HS-5 (cell line): Measurements from ENCODE around the gene IGLL1.
"Not testable (repeated sequence)": the region's sequence is repeated elsewhere in the genome, so short reads cannot be mapped to it uniquely, and the experiment has no call there.

Experiments used
- DNase-seq: peaks from one replicate; pipeline ENCODE4 v3.0.0-alpha.2; 2012; ENCODE audit warnings: low read depth

The IGLL1 gene

GRCh38 chr22:23579870-23580575 lies at the start of gene IGLL1:
IGLL1 (minus strand) TSS chr22:23580290; CDS start chr22:23580190, 100 bp downstream.
- no peak for DNase-seq

DNA sequence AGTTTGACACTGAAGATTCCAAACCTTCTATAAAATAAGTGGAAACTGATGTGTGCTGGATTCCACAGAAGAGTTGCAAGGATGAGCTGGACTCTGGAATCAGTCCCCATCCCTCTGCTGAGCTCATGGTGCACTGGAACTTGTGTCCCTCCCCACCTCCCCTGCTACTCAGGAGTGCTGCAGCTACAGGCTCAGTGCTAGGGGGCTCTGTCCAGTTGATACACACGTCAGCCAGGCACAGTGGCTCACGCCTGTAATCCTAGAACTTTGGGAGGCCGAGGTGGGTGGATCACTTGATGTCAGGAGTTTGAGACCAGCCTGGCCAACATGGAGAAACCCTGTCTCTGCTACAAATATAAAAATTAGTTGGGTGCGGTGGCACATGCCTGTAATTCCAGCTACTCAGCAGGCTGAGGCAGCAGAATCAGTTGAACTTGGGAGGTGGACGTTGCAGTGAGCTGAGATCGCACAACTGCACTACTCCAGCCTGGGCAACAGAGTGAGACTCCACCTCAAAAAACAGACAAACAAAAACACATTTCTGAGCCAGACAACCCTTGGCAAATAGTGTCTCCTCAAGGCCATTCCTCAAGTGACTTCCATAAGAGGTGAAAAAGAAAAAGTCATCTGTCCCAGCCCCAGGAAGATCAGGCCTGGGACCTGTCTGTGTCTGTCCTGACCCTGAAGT lies 48.1 kb upstream of the IGLL1 start:
- DNase-seq: not testable (repeated sequence)

DNA sequence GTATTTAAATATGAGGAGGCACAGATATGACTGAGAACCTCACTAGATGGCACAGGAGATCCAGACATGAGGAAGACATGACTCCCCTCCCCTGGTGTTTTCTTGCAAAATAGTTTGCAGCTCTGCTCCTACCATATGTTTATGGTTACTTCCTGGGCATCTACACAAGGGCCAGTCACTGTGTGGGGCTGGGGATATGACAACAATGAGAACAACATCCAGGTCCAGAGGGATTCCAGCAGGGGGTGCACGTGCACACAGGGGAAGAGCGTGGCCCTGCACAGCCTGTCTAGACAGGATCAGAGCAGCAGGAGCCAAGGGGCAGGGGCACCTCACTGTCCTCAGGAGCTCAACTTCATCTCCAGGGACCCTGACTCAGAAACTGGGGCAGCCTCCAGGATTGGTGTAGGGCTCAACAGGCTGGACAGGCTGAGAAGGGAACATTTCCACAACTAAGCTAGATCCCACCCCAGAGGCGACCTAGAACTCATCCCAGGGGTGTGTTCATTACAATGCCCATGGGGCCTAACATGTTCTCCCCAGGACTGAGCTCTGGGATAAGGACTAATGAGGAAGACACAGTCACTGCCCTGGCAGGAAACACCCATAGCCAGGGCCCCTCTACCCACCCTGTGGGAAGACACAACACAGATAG lies 47.4 kb upstream of the IGLL1 start:
- peak; percentile 18 for DNase-seq

DNA sequence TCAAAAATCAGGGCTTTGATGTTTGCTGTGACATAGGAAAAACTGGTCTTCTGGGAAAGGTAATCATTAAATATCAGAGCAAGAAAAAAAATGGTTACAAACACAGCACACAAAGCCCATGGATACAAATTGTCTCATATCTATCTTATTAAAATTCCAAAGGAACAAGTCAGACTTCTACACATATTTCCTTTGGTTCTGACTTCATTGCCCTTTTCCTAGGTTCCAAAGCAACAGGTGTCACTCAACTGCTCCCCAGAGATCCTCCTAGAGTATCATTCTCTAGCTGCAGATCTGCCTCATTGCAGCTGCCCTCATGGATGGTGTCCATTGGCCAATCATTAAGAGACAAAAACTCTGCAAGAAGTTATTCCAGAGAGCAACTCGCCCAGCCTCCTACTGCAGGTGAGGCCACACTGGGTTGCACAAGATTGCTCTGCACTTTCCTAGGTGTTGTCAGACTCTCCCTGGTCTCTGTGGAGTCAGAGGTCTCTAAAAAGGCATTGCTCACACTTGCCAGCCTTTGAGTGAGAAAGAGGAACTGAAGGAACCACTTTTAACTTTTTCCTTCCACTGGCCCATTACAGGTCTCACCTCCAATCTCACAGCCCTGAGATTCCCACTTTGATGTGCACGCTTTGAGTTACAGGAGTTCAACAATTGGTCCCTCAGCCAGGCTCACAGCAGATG lies 46.3 kb upstream of the IGLL1 start:
- no peak for DNase-seq

DNA sequence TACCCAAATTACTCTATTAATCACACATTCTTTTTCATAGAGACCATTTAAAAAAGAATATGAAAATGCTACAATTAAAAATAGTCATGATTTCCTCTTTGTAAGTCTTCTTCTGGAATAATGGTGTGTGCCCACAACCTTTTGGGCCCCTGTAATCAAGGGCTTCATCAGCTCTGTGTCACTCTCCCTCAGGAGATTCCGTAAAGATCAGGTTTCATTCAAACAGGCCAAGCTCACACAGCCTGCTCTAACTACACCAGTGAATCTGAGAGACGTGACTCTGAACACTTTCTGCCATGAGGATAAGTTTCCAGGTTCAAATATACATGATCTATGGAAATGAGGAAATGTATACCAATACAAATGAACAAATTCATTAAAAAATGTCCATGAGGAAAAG lies 42.5 kb upstream of the IGLL1 start:
- DNase-seq: no peak

DNA sequence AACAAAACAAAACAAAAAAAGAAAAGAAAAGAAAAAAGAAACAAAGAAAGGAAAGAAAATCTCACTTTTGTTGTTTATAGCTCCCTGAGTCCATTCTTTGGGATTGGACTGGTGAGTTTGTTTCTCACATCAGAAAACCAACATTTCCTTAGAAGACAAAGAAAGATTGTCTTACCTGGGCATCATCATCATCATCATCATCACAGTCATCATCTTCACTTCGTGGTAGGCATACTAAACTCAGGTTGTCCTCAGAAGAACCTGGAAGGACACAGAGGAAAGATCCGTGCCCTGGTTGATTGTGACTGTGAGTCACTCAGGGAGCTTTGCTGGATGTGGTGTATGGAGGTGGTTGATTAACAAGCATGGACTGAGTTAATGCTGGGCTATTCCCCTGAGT lies 41.8 kb upstream of the IGLL1 start:
- not testable (repeated sequence) for DNase-seq

GRCh38 chr22:23621082-23621780 lies 41.1 kb upstream of the IGLL1 start:
- DNase-seq: no peak

GRCh38 chr22:23613193-23613972 lies 33.3 kb upstream of the IGLL1 start:
- no peak for DNase-seq

DNA sequence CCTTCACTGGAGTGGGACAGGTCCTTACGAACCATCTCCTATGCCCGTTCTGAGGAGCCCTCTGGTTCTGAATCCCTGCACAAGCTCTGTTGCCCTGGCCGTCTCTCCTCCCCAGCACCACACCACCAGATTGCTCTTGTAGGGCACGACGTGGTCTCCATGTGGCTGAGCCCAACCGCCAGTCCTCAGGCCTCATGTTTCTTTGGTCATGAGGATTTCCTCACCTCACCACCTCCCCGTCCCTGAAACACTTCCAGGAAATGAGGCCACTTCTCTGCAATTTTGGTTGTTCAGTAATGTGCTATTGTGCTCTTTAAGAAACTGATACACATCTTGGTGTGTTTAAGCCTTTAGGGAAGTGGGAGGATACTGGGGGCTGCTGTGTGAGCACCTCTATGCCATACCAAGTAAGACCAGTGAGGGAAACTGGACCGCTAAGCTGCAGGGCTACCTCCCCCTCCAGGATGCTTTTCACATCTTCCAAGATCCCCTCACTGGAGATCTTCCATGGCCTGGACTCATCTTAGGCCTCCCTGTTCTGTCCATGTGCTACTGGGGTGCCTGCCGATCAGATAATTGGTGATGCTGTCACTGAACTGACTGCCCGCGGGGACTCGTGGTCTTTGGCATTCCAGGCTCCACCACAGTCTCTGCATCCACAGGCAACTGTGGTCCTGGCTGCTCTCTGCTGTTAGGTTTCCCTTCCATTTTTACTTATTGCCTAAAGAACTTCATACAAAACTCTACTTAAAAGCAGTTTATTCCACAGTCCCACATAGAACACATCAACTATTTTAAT lies 30.1 kb upstream of the IGLL1 start:
- DNase-seq: no peak

DNA sequence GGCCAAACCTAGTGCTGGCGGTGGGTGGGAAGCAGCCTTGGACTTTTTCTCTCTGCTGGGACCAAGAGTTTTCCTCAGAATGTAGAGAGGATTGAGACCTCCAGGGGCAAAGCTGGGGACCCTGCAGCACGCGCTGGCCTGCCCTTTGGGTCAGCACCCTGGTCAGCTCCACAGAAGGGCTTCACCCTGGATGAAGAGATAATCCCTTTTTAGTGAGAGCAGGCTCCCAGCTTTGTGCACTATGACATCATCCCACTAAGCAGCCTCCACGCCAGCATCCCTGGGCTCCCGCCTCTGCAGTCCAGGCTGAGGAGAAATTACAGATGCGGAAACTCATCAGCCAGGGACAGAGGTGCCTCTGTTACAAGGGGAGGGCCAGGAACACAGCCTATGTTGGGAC lies 28.5 kb upstream of the IGLL1 start:
- DNase-seq: no peak

- no peak for DNase-seq
These were observed 26.4 kb upstream of the IGLL1 start for GRCh38 chr22:23606204-23607131.

- DNase-seq: no peak
These were observed 25.0 kb upstream of the IGLL1 start for GRCh38 chr22:23604939-23605712.

GRCh38 chr22:23603266-23603665 lies 23.2 kb upstream of the IGLL1 start:
- DNase-seq: no peak

DNA sequence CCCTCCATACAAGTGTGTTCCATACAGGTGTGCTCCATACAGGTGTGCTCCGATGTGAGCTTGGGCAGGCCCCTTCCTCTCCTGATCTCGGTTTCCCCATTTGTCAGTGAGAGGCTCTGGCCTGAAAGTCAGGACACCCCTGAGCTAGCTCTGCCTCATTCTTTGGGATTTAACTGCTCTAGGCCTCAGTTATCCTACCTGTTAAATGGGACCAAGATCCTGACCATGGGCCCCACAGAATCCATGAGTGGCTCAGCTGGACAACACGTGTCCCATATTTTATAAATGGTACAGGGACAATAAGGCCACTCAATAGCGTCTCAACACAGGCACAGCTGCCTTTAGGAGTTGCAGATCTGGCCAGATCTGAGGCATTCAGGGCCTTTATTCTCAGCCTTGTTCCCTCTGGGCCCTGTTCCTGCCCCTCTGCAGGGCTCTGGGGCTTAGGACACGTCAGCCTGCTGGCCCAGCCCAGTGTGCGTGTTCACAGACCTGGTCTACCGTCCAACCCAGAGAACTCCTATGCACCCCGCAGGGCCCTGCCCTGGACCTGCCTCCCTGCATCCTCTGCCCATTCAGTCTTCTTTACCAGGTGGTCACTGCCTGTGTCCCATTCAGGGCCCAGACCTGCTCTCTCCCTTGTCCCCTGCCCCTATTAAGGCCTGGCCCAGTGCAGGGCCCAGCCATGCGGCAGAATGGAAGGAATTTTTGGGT lies 18.9 kb upstream of the IGLL1 start:
- DNase-seq: no peak

GRCh38 chr22:23597576-23598268 lies 17.6 kb upstream of the IGLL1 start:
- DNase-seq: not testable (repeated sequence)

DNA sequence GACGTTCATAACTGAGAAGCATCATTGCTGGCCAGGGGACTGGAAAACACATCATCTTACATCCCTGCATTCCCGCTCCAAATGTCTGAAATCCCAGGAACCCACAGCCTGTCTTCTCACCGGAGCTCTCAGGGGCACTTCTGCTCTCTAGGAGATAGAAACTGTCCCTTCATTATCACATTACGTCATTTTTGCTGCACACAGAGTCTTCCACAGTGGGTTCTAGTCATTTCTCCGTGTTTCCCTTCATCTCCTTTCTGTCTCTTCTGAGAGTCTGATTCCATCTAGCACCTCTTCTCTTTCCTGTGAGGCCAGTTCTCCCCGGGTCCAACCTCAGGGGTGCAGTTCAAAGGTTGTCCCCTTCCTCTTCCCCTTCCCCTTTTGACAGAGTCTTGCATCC lies 15.8 kb upstream of the IGLL1 start:
- DNase-seq: not testable (repeated sequence)

DNA sequence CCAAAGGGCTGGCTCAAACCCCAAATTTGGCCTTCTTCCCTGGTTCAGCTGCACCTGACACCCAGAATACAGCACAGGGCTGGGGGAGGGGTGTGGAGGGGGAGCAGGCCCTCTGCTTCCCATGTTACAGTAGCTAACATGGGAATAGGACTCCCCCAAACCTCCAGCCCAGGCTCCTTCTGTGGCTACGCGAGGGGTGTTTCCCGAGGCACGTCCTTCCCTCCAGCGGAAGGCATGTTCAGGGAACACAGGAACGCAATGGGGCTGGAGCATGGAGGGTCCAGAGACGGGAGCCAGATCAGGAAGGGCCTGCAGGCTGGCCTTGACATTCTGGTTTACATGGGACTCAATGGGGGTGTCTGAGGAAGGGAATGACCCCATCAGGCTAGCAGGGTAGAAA lies 11.8 kb upstream of the IGLL1 start:
- DNase-seq: no peak
